Measurements from ENCODE around the gene SPIRE1.

DNA sequence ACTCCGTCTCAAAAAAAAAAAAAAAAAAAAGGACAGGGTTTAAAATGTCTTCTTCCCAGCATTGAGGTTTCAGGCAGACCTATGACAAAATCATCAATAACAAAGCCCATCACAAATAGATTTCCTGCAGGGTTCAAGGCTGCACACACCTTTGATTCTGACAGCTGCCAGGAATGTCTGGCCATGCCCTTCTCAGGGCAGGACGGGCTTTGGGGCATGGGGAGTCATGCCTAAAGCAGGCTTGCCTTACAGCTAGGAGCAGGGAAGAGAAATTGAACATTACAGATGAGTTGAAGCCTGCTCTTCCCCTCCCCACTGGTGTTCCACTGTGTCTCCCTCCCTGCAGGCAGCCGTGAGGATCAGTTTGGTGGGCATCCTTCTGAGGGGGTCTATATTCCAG, 246.5 kb downstream of the SPIRE1 start:
- TF ChIP-seq, protein P1, sequence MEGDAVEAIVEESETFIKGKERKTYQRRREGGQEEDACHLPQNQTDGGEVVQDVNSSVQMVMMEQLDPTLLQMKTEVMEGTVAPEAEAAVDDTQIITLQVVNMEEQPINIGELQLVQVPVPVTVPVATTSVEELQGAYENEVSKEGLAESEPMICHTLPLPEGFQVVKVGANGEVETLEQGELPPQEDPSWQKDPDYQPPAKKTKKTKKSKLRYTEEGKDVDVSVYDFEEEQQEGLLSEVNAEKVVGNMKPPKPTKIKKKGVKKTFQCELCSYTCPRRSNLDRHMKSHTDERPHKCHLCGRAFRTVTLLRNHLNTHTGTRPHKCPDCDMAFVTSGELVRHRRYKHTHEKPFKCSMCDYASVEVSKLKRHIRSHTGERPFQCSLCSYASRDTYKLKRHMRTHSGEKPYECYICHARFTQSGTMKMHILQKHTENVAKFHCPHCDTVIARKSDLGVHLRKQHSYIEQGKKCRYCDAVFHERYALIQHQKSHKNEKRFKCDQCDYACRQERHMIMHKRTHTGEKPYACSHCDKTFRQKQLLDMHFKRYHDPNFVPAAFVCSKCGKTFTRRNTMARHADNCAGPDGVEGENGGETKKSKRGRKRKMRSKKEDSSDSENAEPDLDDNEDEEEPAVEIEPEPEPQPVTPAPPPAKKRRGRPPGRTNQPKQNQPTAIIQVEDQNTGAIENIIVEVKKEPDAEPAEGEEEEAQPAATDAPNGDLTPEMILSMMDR (IDR thresholded peaks at IDR 0.05): no peak
- no peak for TF ChIP-seq POLR2AphosphoS5 (IDR thresholded peaks at IDR 0.05; ENCODE audit: insufficient read depth in 1 of 2, low read depth in 1 of 2)
